ENCODE results near the gene OMP.

The OMP gene

DNA sequence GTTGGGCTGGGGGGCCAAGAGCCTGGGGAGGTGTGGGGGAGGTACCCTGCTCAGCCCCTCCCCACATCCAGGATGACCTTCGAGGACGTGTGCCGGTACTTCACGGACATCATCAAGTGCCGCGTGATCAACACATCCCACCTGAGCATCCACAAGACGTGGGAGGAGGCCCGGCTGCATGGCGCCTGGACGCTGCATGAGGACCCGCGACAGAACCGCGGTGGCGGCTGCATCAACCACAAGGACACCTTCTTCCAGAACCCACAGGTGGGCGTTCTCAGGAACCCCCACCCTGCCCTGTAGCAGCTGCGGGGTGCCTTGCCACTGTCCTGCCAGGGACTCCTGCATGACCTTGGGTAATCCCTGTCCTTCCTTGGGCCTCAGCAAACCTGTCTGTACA is 15.4 kb downstream of the OMP start:
- peaks cover 52% of the 10 kb centered on the region for H3K36me3 ChIP-seq (ENCODE audit: control insufficient read depth, insufficient read depth, low read length)
- H3K4me1 ChIP-seq (ENCODE audit: control insufficient read depth, insufficient read depth, low read length, poor library complexity, severe bottlenecking), result no peaks in the 10 kb centered on the region
- no peak overlapping the region for H3K4me3 ChIP-seq (ENCODE audit: extremely low read depth, insufficient read depth, low read length, poor library complexity, severe bottlenecking)
- H3K27ac ChIP-seq (ENCODE audit: low read depth, low read length, severe bottlenecking), result no peak overlapping the region
- WGBS, 2 experiments (ENCODE audit: insufficient coverage in 2 of 2), result 91 to 97% methylated on average over 9 to 15 of the region's 17 CpGs
- H3K9me3 ChIP-seq (ENCODE audit: control insufficient read depth, low read length), result no peaks in the 10 kb centered on the region

DNA sequence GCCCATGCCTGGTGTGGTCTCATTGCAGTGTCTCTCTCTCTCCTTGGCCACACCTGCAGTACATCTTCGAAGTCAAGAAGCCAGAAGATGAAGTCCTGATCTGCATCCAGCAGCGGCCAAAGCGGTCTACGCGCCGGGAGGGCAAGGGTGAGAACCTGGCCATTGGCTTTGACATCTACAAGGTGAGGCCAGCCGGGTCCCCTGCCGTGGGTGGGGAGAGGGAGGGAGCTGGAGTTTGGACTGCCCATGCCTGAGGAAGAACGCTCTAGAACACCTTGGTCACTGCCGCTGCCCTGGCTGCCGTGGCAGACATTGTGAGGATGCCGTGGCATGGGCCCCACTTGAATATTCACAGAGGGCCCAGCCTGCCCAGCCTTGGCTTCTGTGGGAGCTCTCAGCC is 16.3 kb downstream of the OMP start:
- no peak overlapping the region for H3K27ac ChIP-seq (ENCODE audit: low read depth, low read length, severe bottlenecking)
- no peak overlapping the region for H3K4me3 ChIP-seq (ENCODE audit: extremely low read depth, insufficient read depth, low read length, poor library complexity, severe bottlenecking)
- no peaks in the 10 kb centered on the region for H3K4me1 ChIP-seq (ENCODE audit: control insufficient read depth, insufficient read depth, low read length, poor library complexity, severe bottlenecking)
- peaks cover 55% of the 10 kb centered on the region for H3K36me3 ChIP-seq (ENCODE audit: control insufficient read depth, insufficient read depth, low read length)
- no peaks in the 10 kb centered on the region for H3K9me3 ChIP-seq (ENCODE audit: control insufficient read depth, low read length)
- 95 to 100% methylated on average over 12 of the region's 12 CpGs for WGBS, 2 experiments (ENCODE audit: insufficient coverage in 2 of 2)

DNA sequence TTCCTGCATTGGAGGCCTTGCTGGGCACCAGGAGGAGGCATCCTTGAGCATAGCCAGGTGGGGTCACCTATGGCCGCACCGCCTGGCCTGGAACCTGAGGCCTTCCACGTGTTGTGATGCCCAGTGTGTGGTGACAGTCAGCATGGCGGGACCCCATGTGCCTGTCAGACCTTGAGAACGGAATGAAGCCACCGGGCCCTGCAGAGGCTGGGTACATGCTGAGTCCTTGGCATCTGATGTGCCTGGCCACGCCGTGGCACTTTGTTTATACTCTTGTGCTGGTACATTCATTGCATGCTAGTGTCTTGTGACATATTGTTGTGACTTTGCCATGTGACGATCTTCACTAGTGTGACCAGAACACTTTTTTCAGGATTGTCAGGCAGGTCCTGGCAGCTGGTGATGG is 16.9 kb downstream of the OMP start:
- no peak overlapping the region for H3K4me3 ChIP-seq (ENCODE audit: extremely low read depth, insufficient read depth, low read length, poor library complexity, severe bottlenecking)
- H3K36me3 ChIP-seq (ENCODE audit: control insufficient read depth, insufficient read depth, low read length), result peaks cover 55% of the 10 kb centered on the region
- 91 to 92% methylated on average over 9 of the region's 9 CpGs for WGBS, 2 experiments (ENCODE audit: insufficient coverage in 2 of 2)
- no peaks in the 10 kb centered on the region for H3K4me1 ChIP-seq (ENCODE audit: control insufficient read depth, insufficient read depth, low read length, poor library complexity, severe bottlenecking)
- no peak overlapping the region for H3K27ac ChIP-seq (ENCODE audit: low read depth, low read length, severe bottlenecking)
- no peaks in the 10 kb centered on the region for H3K9me3 ChIP-seq (ENCODE audit: control insufficient read depth, low read length)

DNA sequence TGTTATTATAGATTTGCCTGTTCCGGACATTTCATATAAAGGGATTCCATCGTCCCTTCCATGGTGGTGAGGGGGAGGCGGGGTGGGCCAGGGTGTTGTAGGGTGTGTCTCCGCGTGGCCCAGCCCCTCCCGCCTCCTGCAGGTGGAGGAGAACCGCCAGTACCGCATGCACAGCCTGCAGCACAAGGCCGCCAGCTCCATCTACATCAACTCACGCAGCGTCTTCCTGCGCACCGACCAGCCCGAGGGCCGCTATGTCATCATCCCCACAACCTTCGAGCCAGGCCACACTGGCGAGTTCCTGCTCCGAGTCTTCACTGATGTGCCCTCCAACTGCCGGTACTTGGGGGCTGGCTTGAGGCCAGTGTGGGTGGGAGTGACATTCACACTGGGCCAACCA is 17.9 kb downstream of the OMP start:
- Histone ChIP-seq H3K4me1 (ENCODE audit: control insufficient read depth, insufficient read depth, low read length, poor library complexity, severe bottlenecking) (no peaks in the 10 kb centered on the region), H3K27ac (ENCODE audit: low read depth, low read length, severe bottlenecking) (no peak overlapping the region), H3K9me3 (ENCODE audit: control insufficient read depth, low read length) (no peaks in the 10 kb centered on the region), H3K4me3 (ENCODE audit: extremely low read depth, insufficient read depth, low read length, poor library complexity, severe bottlenecking) (no peak overlapping the region), H3K36me3 (ENCODE audit: control insufficient read depth, insufficient read depth, low read length) (peaks cover 50% of the 10 kb centered on the region)
- WGBS, 2 experiments (ENCODE audit: insufficient coverage in 2 of 2), result 93 to 94% methylated on average over 14 to 16 of the region's 19 CpGs

DNA sequence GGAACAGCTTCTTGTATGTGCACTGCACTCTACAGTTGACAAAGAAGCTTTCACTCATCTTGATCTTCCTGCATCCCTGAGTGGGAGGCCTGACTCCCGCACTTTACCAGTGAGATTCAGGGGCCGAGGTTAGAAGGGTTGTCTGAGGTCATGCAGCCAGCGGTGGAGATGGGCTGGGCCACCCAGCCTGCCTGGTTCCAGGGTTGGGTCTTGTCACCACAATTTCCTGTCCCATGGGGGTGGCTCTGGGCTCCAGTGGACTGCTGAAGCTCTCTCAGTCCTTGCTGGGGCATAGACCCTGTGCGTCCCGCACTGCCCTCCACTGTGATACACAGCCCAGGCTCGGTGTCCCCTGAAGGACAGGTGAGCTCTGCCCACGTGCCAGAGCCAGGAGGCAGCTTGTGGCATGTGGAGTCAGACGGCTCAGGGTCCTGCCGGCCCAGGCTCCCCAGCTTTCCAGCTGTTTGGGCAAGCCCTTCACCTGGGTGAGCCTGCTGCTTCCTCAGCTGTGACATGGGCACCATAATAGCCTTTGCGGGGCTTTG is 18.5 kb downstream of the OMP start:
- 95 to 97% methylated on average over 10 of the region's 10 CpGs for WGBS, 2 experiments (ENCODE audit: insufficient coverage in 2 of 2)
- Histone ChIP-seq H3K4me1 (ENCODE audit: control insufficient read depth, insufficient read depth, low read length, poor library complexity, severe bottlenecking) (no peaks in the 10 kb centered on the region), H3K36me3 (ENCODE audit: control insufficient read depth, insufficient read depth, low read length) (peaks cover 50% of the 10 kb centered on the region), H3K27ac (ENCODE audit: low read depth, low read length, severe bottlenecking) (no peak overlapping the region), H3K9me3 (ENCODE audit: control insufficient read depth, low read length) (no peaks in the 10 kb centered on the region), H3K4me3 (ENCODE audit: extremely low read depth, insufficient read depth, low read length, poor library complexity, severe bottlenecking) (no peak overlapping the region)

DNA sequence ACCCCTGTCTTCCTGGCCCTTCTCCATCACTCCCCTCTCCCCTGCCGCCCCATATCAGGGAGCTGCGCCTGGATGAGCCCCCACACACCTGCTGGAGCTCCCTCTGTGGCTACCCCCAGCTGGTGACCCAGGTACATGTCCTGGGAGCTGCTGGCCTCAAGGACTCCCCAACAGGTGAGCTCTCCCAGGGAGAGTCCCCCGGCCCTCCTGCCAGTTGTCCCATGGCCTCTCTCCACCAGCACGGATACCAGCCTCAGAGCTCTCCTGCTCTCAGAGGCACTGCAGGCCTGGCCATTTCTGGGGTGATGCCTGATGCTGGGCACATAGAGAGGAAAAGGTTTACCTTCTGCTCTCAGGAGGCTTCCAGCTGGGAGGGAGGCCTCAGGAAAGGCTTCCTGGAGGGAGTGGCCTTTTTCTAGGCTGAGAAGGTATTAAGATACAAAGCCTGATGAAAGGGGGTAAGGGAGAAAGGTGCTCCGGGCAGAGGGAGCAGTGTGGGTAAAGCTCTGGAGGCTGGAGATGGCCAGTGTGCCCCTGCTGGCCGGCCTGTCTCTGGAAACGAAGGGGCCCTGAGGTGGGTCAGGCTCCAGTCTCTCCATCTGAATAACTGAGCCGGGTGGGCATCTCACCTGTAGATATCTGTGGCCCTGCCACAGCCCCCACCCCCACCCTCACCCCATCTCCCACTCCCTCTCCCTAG is 19.4 kb downstream of the OMP start:
- Histone ChIP-seq H3K27ac (ENCODE audit: low read depth, low read length, severe bottlenecking) (no peak overlapping the region), H3K4me3 (ENCODE audit: extremely low read depth, insufficient read depth, low read length, poor library complexity, severe bottlenecking) (no peak overlapping the region), H3K4me1 (ENCODE audit: control insufficient read depth, insufficient read depth, low read length, poor library complexity, severe bottlenecking) (no peaks in the 10 kb centered on the region), H3K36me3 (ENCODE audit: control insufficient read depth, insufficient read depth, low read length) (peaks cover 50% of the 10 kb centered on the region), H3K9me3 (ENCODE audit: control insufficient read depth, low read length) (no peaks in the 10 kb centered on the region)
- WGBS, 2 experiments (ENCODE audit: insufficient coverage in 2 of 2), result 85 to 90% methylated on average over 4 to 7 of the region's 8 CpGs

DNA sequence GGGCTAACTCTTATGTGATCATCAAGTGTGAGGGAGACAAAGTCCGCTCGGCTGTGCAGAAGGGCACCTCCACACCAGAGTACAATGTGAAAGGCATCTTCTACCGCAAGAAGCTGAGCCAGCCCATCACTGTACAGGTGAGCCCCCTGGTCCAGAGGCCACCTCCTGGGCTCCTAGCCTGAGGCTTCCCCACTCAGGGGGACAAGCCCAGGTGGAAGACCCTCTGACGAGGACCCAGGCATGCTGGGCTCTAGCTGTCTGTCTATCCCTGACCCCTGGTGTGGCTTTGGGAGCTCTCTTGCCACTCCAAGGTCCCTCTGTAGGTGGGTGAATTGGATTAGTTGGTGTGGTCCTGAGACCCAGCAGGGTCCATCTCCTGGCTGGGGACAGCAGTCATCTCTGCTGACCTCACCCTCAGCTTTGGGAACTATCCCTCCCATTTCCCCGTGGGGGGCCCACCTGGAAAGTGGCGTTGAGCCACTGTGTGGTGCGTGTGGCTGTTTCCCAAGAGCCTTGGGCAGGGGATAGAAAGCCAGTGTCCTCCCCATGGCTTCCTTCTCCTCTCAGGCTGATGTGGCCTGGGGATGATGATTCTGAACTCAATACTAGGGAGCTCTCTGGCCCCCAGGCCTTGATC is 20.1 kb downstream of the OMP start:
- Histone ChIP-seq H3K27ac (ENCODE audit: low read depth, low read length, severe bottlenecking) (no peak overlapping the region), H3K9me3 (ENCODE audit: control insufficient read depth, low read length) (no peaks in the 10 kb centered on the region), H3K36me3 (ENCODE audit: control insufficient read depth, insufficient read depth, low read length) (peaks cover 50% of the 10 kb centered on the region), H3K4me1 (ENCODE audit: control insufficient read depth, insufficient read depth, low read length, poor library complexity, severe bottlenecking) (peaks cover 2% of the 10 kb centered on the region), H3K4me3 (ENCODE audit: extremely low read depth, insufficient read depth, low read length, poor library complexity, severe bottlenecking) (no peak overlapping the region)
- WGBS, 2 experiments (ENCODE audit: insufficient coverage in 2 of 2), result 95 to 100% methylated on average over 2 to 7 of the region's 7 CpGs

DNA sequence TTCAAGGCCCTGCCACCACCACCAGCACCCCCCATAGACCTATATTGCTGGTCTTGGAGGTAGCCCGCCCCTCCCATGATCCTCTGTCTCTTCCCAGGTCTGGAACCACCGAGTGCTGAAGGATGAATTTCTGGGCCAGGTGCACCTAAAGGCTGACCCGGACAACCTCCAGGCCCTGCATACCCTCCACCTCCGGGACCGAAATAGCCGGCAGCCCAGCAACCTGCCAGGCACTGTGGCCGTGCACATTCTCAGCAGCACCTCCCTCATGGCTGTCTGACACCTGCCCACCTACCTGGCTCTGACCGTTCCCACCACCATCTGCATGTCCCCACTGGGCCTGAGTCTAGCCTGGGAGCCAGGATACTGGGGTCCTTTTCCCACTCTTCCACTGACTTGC is 21.0 kb downstream of the OMP start:
- H3K4me1 ChIP-seq (ENCODE audit: control insufficient read depth, insufficient read depth, low read length, poor library complexity, severe bottlenecking), result peaks cover 5% of the 10 kb centered on the region
- no peaks in the 10 kb centered on the region for H3K9me3 ChIP-seq (ENCODE audit: control insufficient read depth, low read length)
- peaks cover 42% of the 10 kb centered on the region for H3K36me3 ChIP-seq (ENCODE audit: control insufficient read depth, insufficient read depth, low read length)
- no peak overlapping the region for H3K27ac ChIP-seq (ENCODE audit: low read depth, low read length, severe bottlenecking)
- 90 to 91% methylated on average over 8 of the region's 8 CpGs for WGBS, 2 experiments (ENCODE audit: insufficient coverage in 2 of 2)
- no peak overlapping the region for H3K4me3 ChIP-seq (ENCODE audit: extremely low read depth, insufficient read depth, low read length, poor library complexity, severe bottlenecking)

DNA sequence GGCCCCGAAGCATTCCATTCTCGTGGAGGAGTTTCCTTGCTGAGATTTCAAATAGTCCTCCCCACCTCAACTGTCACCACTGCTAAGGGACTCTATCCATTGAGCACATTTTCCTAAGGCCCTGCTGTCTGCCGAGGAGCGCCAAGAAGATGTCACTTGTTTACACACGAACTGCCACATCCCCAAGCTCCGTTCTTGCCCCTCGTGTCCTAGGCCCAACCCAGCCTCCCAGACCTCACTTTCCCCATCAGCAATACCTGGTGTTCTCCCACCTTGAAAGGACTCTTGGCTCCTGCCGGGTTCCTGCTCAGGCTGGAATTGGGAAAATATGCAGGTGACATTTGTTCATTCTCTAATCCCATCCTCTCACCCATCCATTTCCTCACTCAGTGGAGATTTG is 21.4 kb downstream of the OMP start:
- Histone ChIP-seq H3K9me3 (ENCODE audit: control insufficient read depth, low read length) (no peaks in the 10 kb centered on the region), H3K27ac (ENCODE audit: low read depth, low read length, severe bottlenecking) (no peak overlapping the region), H3K4me3 (ENCODE audit: extremely low read depth, insufficient read depth, low read length, poor library complexity, severe bottlenecking) (no peak overlapping the region), H3K4me1 (ENCODE audit: control insufficient read depth, insufficient read depth, low read length, poor library complexity, severe bottlenecking) (peaks cover 5% of the 10 kb centered on the region), H3K36me3 (ENCODE audit: control insufficient read depth, insufficient read depth, low read length) (peaks cover 38% of the 10 kb centered on the region)
- WGBS, 2 experiments (ENCODE audit: insufficient coverage in 2 of 2), result 88 to 94% methylated on average over 7 to 8 of the region's 8 CpGs

DNA sequence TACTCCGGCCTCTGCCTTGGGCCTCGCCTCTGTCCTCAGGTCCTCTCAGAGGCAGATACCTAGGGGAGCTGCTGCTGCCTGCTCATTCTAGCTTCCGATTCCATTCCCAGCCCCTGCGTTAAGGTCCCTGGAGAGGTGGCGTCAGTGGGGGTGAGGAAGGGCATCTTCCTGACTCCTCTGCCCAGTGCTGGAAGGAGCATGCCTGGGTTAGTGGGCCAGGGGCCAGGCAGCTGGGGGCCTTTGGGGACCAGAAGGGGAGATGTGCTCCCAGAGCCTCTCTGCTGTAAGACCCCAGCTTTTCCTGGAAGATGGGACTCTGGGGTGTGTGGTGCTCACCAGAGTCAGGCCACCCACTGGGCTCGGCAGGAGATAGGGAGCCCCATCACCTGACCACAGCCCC is 21.8 kb downstream of the OMP start:
- no peak overlapping the region for H3K27ac ChIP-seq (ENCODE audit: low read depth, low read length, severe bottlenecking)
- peaks cover 37% of the 10 kb centered on the region for H3K36me3 ChIP-seq (ENCODE audit: control insufficient read depth, insufficient read depth, low read length)
- H3K4me3 ChIP-seq (ENCODE audit: extremely low read depth, insufficient read depth, low read length, poor library complexity, severe bottlenecking), result no peak overlapping the region
- H3K4me1 ChIP-seq (ENCODE audit: control insufficient read depth, insufficient read depth, low read length, poor library complexity, severe bottlenecking), result peaks cover 5% of the 10 kb centered on the region
- 96 to 98% methylated on average over 5 to 6 of the region's 6 CpGs for WGBS, 2 experiments (ENCODE audit: insufficient coverage in 2 of 2)
- no peaks in the 10 kb centered on the region for H3K9me3 ChIP-seq (ENCODE audit: control insufficient read depth, low read length)

DNA sequence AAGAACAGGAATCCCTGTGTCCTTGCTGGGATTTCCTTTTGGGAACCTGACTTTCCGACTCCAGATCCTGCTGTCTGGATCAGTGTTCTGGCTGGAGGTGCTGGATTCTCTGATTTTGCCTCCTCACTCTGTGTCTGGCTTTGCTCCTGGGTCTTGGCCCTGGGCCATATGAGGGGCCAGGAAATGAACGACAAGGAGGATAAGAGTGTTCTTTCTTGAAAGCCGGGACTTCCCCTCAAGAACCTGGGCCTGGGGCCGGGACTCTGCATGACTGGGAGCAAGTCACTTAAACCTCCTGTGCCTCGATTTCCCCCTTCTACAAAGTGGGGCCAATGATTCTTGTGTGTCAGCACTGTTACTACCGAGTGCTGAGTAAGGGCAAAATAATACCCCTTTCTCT is 22.6 kb downstream of the OMP start:
- Histone ChIP-seq H3K4me3 (ENCODE audit: extremely low read depth, insufficient read depth, low read length, poor library complexity, severe bottlenecking) (no peak overlapping the region), H3K4me1 (ENCODE audit: control insufficient read depth, insufficient read depth, low read length, poor library complexity, severe bottlenecking) (peaks cover 5% of the 10 kb centered on the region), H3K36me3 (ENCODE audit: control insufficient read depth, insufficient read depth, low read length) (peaks cover 31% of the 10 kb centered on the region), H3K9me3 (ENCODE audit: control insufficient read depth, low read length) (no peaks in the 10 kb centered on the region), H3K27ac (ENCODE audit: low read depth, low read length, severe bottlenecking) (no peak overlapping the region)
- WGBS, 2 experiments (ENCODE audit: insufficient coverage in 2 of 2), result 90 to 91% methylated on average over 4 of the region's 6 CpGs

Data from mesodermal cell (in vitro differentiated cells).